ENCODE measurements around the gene FBN1.

Gene FBN1

GRCh38 chr15:48645558-48646330 is at the start of gene FBN1:
Gene FBN1 (minus strand): TSS chr15:48645709. CDS start chr15:48644769, 940 bp downstream.
- DNase-seq, result no peak

GRCh38 chr15:48693484-48693883 is 48.0 kb upstream of the FBN1 start:
- no peak for DNase-seq

- DNase-seq, result no peak
Measured at GRCh38 chr15:48688493-48688892, 43.0 kb upstream of the FBN1 start.

GRCh38 chr15:48683991-48684765 is 38.7 kb upstream of the FBN1 start:
- no peak for DNase-seq

- DNase-seq, result no peak
Measured at GRCh38 chr15:48682942-48683651, 37.6 kb upstream of the FBN1 start.

GRCh38 chr15:48681353-48681752 is 35.8 kb upstream of the FBN1 start:
- DNase-seq, result no peak

- DNase-seq, result no peak
Measured at GRCh38 chr15:48680841-48681240, 35.3 kb upstream of the FBN1 start.

- no peak for DNase-seq
Measured at GRCh38 chr15:48679952-48680351, 34.4 kb upstream of the FBN1 start.

GRCh38 chr15:48678851-48679250 is 33.3 kb upstream of the FBN1 start:
- no peak for DNase-seq

GRCh38 chr15:48677821-48678220 is 32.3 kb upstream of the FBN1 start:
- no peak for DNase-seq

GRCh38 chr15:48675436-48675835 is 29.9 kb upstream of the FBN1 start:
- DNase-seq, result no peak

- DNase-seq, result no peak
Measured at GRCh38 chr15:48674876-48675275, 29.4 kb upstream of the FBN1 start.

- DNase-seq, result no peak
Measured at GRCh38 chr15:48672206-48672605, 26.7 kb upstream of the FBN1 start.

GRCh38 chr15:48671103-48672022 is 25.9 kb upstream of the FBN1 start:
- DNase-seq, result no peak

- no peak for DNase-seq
Measured at GRCh38 chr15:48667701-48668100, 22.2 kb upstream of the FBN1 start.

GRCh38 chr15:48664436-48664835 is 18.9 kb upstream of the FBN1 start:
- no peak for DNase-seq

GRCh38 chr15:48657950-48658591 is 12.6 kb upstream of the FBN1 start:
- no peak for DNase-seq

GRCh38 chr15:48654801-48655200 is 9.3 kb upstream of the FBN1 start:
- no peak for DNase-seq

GRCh38 chr15:48653913-48654670 is 8.6 kb upstream of the FBN1 start:
- DNase-seq, result no peak

GRCh38 chr15:48653216-48653615 is 7.7 kb upstream of the FBN1 start:
- no peak for DNase-seq

GRCh38 chr15:48652510-48653076 is 7.1 kb upstream of the FBN1 start:
- DNase-seq, result no peak

Measured in NCI-H1092 (cell line).